GM12892 (cell line): ENCODE measurements around the gene PPM1B.

ENCODE experiments used
- POLR2AphosphoS5 ChIP-seq: IDR thresholded peaks from 2 replicates; pipeline ENCODE4 v1.6.1; 2011; ENCODE audit warnings: low read depth, low read length, control low read depth
- TAF1 ChIP-seq: IDR thresholded peaks from 2 replicates; pipeline ENCODE4 v1.6.1; 2011; ENCODE audit warnings: low read depth, mild to moderate bottlenecking, control low read depth, low read length, borderline replicate concordance

DNA sequence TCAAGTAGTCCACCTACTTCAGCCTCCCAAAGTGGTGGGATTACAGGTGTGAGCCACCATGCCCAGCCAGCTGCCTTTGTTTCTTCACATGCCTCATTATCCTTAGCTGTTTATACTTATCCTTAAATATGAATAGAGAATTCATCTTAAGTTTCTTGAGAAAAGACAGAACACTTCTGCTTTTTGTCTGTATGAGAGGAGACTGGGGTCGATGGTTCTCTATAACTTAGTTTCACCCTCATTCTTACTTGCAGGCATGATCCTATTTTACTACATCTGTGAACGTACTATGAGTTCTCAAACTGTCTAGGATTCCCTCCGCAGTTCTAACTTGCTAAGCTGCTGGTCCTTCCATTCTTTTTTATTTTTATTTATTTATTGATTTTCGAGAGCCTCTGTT, 20.4 kb downstream of the PPM1B start:
- no peak for TF ChIP-seq POLR2AphosphoS5
- TF ChIP-seq TAF1: no peak
